ENCODE data around the gene CLN3.

GRCh38 chr16:28496844-28497243 is 5.0 kb upstream of the CLN3 start:
- TF ChIP-seq, protein P1, sequence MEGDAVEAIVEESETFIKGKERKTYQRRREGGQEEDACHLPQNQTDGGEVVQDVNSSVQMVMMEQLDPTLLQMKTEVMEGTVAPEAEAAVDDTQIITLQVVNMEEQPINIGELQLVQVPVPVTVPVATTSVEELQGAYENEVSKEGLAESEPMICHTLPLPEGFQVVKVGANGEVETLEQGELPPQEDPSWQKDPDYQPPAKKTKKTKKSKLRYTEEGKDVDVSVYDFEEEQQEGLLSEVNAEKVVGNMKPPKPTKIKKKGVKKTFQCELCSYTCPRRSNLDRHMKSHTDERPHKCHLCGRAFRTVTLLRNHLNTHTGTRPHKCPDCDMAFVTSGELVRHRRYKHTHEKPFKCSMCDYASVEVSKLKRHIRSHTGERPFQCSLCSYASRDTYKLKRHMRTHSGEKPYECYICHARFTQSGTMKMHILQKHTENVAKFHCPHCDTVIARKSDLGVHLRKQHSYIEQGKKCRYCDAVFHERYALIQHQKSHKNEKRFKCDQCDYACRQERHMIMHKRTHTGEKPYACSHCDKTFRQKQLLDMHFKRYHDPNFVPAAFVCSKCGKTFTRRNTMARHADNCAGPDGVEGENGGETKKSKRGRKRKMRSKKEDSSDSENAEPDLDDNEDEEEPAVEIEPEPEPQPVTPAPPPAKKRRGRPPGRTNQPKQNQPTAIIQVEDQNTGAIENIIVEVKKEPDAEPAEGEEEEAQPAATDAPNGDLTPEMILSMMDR (CRISPR knock-in tag; IDR thresholded peaks at IDR 0.05) = no peak
- TF ChIP-seq MAFK (conservative IDR thresholded peaks at IDR 0.05 in 1 of 2, IDR thresholded peaks at IDR 0.05 in 1 of 2; ENCODE audit: low read length in 2 of 2) = no peak
- TF ChIP-seq MAF1 (CRISPR knock-in tag; IDR thresholded peaks at IDR 0.05; ENCODE audit: borderline replicate concordance) = no peak
- no peak for TF ChIP-seq EZH2 (conservative IDR thresholded peaks at IDR 0.05; ENCODE audit: low read depth, low read length)
- TF ChIP-seq TCF7L2 (IDR thresholded peaks at IDR 0.05; ENCODE audit: low read depth, low read length) = no peak

Data from HepG2 (cell line).